ENCODE results near the gene RALY. TPM values are rescaled to one million over a fixed set of nuclear protein-coding genes. Genes with fewer than 3 reads are reported as not detected.

RALY gene
- total RNA-seq, 6 donors from 2014 or later, result 116 to 157 (median 147) TPM

- no peak for DNase-seq
- TF ChIP-seq EP300 (IDR thresholded peaks at IDR 0.05) (no peak), CTCF (IDR thresholded peaks at IDR 0.05) (no peak), POLR2AphosphoS5 (IDR thresholded peaks at IDR 0.05) (no peak), POLR2A (IDR thresholded peaks at IDR 0.05) (no peak)
- ATAC-seq (ENCODE audit: low FRiP score in 2 of 2), result no peak
- WGBS, 2 donors, result 92 to 94% methylated on average over 8 of the region's 8 CpGs
- peak overlapping the region; percentile 4 to 59 (median 20) for H3K27ac ChIP-seq
- peaks cover 5 to 22% (median 17%) of the 10 kb centered on the region in 4 donors for H3K4me1 ChIP-seq
- no peaks in the 10 kb centered on the region for H3K9me3 ChIP-seq
- H3K36me3 ChIP-seq, result peaks cover 2 to 91% (median 48%) of the 10 kb centered on the region in 4 donors
- H3K27me3 ChIP-seq, result no peaks in the 10 kb centered on the region
- H3K4me3 ChIP-seq, result no peak overlapping the region
Observed at GRCh38 chr20:34082232-34082887, 88.6 kb downstream of the RALY start.

GRCh38 chr20:34083137-34083536 is 89.4 kb downstream of the RALY start:
- Histone ChIP-seq H3K4me3 (no peak overlapping the region), H3K27me3 (no peaks in the 10 kb centered on the region), H3K9me3 (no peaks in the 10 kb centered on the region), H3K4me1 (peaks cover 5 to 22% (median 17%) of the 10 kb centered on the region in 4 donors), H3K27ac (peak overlapping the region; percentile 4 to 59 (median 30)), H3K36me3 (peaks cover 0 to 88% (median 46%) of the 10 kb centered on the region in 4 donors)
- DNase-seq (peak; percentile 74 to 94), ATAC-seq (ENCODE audit: low FRiP score in 2 of 2) (peak; percentile 92 to 93)
- TF ChIP-seq POLR2AphosphoS5 (IDR thresholded peaks at IDR 0.05), result peak in 1 of 2 donors; percentile 15
- no peak for TF ChIP-seq POLR2A (IDR thresholded peaks at IDR 0.05)
- TF ChIP-seq CTCF (IDR thresholded peaks at IDR 0.05), result peak in 1 of 6 experiments; percentile 10
- WGBS, 2 donors, result 53% methylated on average over 7 of the region's 7 CpGs; no CpG with 5 or more reads in 1 of the 2 donors

- TF ChIP-seq POLR2AphosphoS5 (IDR thresholded peaks at IDR 0.05), result no peak
- no peak for TF ChIP-seq POLR2A (IDR thresholded peaks at IDR 0.05)
- TF ChIP-seq CTCF (IDR thresholded peaks at IDR 0.05), result no peak
- no peak for TF ChIP-seq EP300 (IDR thresholded peaks at IDR 0.05)
- H3K4me1 ChIP-seq, result peaks cover 5 to 22% (median 17%) of the 10 kb centered on the region in 4 donors
- peak overlapping the region in 3 of 4 donors; percentile 16 to 45 (median 35) for H3K27ac ChIP-seq
- H3K9me3 ChIP-seq, result no peaks in the 10 kb centered on the region
- WGBS, 2 donors, result 92 to 100% methylated on average over 2 of the region's 2 CpGs
- no peaks in the 10 kb centered on the region for H3K27me3 ChIP-seq
- H3K4me3 ChIP-seq, result no peak overlapping the region
- peaks cover 0 to 88% (median 44%) of the 10 kb centered on the region in 4 donors for H3K36me3 ChIP-seq
- DNase-seq, result no peak
- no peak for ATAC-seq (ENCODE audit: low FRiP score in 2 of 2)
Observed at GRCh38 chr20:34083781-34084180, 90.1 kb downstream of the RALY start.

GRCh38 chr20:34084227-34084923 is 90.7 kb downstream of the RALY start:
- ATAC-seq (ENCODE audit: low FRiP score in 2 of 2) (no peak), DNase-seq (no peak)
- Histone ChIP-seq H3K36me3 (peaks cover 0 to 89% (median 42%) of the 10 kb centered on the region in 4 donors), H3K27ac (peak overlapping the region in 3 of 4 donors; percentile 16 to 45 (median 35)), H3K4me1 (peaks cover 5 to 23% (median 17%) of the 10 kb centered on the region in 4 donors), H3K9me3 (no peaks in the 10 kb centered on the region), H3K27me3 (no peaks in the 10 kb centered on the region), H3K4me3 (no peak overlapping the region)
- 87 to 94% methylated on average over 9 of the region's 9 CpGs for WGBS, 2 donors
- no peak for TF ChIP-seq POLR2AphosphoS5 (IDR thresholded peaks at IDR 0.05)
- TF ChIP-seq POLR2A (IDR thresholded peaks at IDR 0.05), result no peak
- TF ChIP-seq EP300 (IDR thresholded peaks at IDR 0.05), result no peak
- TF ChIP-seq CTCF (IDR thresholded peaks at IDR 0.05), result no peak

All from upper lobe of left lung (tissue), 6 donors.